GM13976 (cell line): ENCODE results near the gene SRSF2.
A peak's percentile ranks its signal among the peaks of the same experiment; 100 is the strongest.
"Not testable (repeated sequence)": the region's sequence is repeated elsewhere in the genome, so short reads cannot be mapped to it uniquely, and the experiment has no call there.

ENCODE experiments used
- DNase-seq: peaks from one replicate; pipeline ENCODE4 v3.0.0; 2012; ENCODE audit warnings: low spot score
- in situ Hi-C: fragments of 300-500 bp; cut with MboI; formaldehyde crosslinking; loops from one replicate; pipeline ENCODE4 v1.12.0; 2022; ENCODE audit warnings: low sequenced_read_pairs, mixed read lengths, inconsistent platforms; ENCODE audit not compliant: unreplicated experiment
- TF ChIP-seq, protein P1 (sequence below): IDR thresholded peaks from 2 replicates; pipeline ENCODE4 v1.5.1; 2012; ENCODE audit warnings: borderline replicate concordance, mild to moderate bottlenecking; ENCODE audit not compliant: insufficient read depth; ENCODE audit errors: extremely low read depth, missing control alignments, control extremely low read depth

Gene SRSF2

DNA sequence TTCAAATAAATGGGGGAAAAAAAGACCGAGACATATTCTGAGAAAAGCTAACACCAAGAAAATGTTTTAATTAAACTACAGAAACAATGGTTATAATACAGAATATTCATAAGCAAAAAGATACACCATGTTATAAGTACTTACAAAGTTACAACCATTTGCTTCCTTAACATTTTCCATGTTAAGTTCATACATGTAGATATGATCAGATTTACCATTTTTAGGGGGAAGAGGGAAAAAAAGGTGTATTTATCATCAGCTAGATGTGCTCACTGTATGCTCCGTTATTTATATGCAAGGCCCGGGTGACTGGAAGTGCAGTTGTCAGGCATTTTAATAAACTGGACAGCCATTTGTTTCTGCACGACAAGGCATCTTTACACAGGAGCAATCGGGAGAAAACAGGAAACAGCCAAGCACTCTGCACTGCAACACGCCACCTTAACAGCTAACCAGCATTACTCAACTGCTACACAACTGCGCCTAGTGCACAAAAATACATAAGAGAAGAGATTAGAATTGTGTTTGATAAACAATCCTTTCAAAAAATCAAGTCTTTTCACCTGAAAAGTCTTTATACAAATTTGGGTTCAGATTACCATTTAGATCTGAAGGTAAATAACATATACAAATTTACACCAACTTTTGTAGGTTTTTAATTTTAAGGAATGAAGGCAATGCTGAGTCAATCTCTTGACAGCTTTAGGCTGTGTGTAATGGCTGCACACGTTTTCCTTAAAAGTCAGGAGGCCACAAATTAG lies 2.9 kb downstream of the SRSF2 start:
- no peak for DNase-seq
- in situ Hi-C loops, result no loop called here
- TF ChIP-seq, protein P1, sequence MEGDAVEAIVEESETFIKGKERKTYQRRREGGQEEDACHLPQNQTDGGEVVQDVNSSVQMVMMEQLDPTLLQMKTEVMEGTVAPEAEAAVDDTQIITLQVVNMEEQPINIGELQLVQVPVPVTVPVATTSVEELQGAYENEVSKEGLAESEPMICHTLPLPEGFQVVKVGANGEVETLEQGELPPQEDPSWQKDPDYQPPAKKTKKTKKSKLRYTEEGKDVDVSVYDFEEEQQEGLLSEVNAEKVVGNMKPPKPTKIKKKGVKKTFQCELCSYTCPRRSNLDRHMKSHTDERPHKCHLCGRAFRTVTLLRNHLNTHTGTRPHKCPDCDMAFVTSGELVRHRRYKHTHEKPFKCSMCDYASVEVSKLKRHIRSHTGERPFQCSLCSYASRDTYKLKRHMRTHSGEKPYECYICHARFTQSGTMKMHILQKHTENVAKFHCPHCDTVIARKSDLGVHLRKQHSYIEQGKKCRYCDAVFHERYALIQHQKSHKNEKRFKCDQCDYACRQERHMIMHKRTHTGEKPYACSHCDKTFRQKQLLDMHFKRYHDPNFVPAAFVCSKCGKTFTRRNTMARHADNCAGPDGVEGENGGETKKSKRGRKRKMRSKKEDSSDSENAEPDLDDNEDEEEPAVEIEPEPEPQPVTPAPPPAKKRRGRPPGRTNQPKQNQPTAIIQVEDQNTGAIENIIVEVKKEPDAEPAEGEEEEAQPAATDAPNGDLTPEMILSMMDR, result no peak

DNA sequence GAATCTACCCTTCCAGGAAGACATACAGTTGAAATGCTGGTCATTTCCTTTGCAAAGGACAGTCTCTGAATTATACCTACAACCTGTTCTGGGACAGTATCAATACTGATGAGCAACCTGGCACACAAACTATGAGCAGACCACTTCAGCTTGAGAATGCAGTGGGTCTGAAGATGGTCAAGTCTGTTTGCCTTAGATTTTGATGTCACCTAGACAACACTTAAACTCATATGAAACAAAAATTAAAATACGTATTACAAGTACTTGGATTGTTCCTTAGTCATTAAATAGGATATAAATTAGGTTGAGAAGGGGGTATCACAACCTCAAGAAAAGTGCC lies 3.5 kb downstream of the SRSF2 start:
- in situ Hi-C loops, result no loop called here
- no peak for DNase-seq
- TF ChIP-seq, protein P1, result no peak

DNA sequence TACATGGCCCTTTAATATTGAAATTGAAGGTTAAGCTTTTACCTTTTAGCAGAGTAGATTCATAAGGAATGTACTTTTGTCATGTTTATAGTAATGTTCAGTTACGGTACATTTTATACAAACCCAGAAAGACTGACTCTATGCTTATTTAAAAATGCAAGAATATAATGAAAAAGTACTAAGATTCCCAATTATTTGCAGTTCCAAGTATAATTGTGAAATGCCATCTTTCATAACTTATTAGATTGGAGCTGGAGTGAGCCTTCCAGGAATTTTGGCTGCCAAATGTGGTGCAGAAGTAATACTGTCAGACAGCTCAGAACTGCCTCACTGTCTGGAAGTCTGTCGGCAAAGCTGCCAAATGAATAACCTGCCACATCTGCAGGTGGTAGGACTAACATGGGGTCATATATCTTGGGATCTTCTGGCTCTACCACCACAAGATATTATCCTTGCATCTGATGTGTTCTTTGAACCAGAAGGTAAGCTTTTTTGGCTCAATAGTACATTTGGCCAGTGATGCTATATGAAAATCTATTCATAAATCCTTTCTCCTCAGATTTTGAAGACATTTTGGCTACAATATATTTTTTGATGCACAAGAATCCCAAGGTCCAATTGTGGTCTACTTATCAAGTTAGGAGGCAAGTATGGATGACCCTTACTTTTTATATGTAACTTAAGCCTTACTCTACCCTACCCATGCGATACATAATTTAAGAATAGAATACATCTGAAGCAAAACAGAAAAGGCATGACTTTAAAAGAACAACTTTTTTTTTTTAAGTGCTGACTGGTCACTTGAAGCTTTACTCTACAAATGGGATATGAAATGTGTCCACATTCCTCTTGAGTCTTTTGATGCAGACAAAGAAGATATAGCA lies 4.2 kb downstream of the SRSF2 start:
- in situ Hi-C loops, result no loop called here

DNA sequence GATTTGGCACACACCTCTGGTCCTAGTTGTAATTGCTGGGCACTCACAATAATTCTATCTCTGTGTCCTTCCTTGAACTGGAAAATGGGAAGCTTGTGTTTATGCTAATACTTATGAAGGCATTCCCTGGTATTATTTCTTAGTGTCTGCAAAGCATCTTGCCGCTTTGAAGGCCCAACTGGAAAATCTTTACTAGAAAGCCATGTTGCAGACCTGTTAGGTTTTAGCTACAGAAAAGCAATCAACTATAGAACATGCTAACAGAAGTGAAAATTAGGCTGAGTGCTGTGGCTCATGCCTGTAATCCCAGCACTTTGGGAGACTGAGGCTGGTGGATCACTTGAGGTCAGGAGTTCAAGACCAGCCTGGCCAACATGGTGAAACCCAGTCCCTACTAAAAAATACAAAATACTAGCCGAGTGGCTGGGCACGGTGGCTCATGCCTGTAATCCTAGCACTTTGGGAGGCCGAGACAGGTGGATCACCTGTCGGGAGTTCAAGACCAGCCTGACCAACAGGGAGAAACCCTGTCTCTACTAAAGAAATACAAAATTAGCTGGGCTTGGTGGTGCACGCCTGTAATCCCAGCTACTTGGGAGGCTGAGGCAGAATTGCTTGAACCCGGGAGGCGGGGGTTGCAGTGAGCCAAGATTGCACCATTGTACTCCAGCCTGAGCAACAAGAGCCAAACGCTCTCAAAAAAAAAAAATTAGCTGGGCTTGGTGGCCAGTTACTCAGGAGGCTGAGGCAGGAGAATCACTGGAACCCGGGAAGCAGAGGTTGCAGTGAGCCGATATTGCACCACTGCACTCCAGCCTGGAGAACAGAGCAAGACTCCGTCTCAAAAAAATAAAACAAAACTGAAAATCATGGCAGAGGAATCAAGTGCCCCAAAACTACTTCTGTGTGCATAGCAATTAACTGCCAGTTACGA lies 5.1 kb downstream of the SRSF2 start:
- DNase-seq, in situ Hi-C loops: not testable (repeated sequence)

More for the DNA sequence above, 4.2 kb downstream of the SRSF2 start:
- no peak for DNase-seq
- TF ChIP-seq, protein P1, result no peak

DNA sequence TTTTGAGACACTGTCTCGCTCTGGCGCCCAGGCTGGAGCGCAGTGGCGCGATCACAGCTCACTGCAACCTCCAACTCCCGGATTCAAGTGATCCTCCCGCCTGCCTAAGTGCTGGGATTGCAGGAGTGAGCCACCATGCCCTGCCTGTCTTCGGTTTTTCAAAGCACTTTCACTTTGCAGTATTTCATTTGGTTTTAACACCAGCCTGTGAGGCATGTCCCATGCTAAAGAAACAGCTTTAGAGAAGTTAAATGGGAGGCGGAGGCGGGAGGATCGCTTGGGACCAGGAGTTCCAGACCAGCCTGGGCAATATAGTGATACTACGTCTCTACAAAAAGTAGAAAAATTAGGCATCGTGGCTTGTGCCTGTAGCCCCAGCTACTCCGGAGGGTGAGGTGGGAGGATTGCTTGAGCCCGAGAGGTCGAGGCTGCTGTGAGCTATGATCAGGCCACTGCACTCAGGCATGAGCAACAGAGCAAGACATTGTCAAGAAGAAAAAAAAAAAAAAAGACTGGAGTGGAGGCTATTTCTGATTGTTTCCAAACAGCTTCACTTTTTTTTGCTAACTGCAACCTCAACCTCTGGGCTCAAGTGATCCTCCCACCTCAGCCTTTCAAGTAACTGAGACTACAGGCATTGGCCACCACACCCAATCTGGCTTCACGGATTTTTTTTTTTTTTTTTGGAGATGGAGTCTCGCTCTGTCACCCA lies 9.2 kb downstream of the SRSF2 start:
- in situ Hi-C loops, result no loop called here
- DNase-seq, result no peak
- TF ChIP-seq, protein P1, result no peak

DNA sequence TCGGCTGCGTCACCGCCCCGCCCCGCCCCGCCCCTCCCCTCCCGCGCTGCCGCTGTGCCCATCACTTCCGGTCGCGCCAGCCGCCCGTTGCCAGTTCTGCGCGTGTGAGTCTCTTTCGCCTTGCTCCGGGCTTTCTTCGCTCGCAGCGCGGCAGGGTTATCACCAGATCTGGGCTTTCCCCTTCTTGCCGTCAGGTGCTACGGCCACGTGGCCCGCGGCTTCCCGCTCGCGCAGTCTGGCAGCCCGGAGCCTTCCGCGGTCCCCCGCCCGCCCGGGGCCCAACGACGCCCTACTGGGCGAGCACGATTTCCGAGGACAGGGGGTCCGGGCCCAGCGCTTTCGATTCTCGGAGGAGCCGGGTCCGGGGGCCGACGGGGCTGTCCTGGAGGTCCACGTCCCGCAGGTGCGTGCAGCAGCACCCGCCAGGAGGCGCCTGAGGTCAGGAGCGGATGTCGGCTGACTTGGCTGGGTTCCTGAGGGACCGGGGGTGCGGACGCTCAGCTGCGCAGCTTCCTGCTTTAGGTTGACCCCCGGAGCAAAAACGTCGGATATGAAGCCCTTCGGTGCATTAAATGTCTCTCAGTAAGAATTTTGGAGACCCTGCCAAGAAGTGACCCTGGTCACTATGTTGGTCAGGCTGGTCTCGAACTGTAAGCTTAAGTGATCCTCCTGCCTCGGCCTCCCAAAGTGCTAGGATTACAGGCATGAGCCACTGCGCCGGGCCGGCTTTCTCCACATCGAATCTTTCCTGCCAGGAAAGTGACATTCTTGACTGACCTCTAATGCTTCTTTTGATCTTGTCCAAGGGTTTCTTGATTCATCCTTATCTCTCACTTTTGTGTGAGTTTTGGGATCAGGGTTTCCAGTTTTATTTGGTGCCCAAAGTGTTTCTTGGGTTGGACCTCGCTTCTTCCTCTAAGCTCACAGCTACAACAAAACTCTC lies 10.1 kb downstream of the SRSF2 start, which contains the start of gene METTL23:
TSS of gene METTL23 (plus strand) at position 64 of the 943 bp plus-strand sequence. CDS start 2,872 bp downstream, outside the sequence.
- DNase-seq, result peak; percentile 86
- in situ Hi-C loops, result no loop called here
- TF ChIP-seq, protein P1, result peak; percentile 86
